Hindlimb muscle (tissue), 1 donor: ENCODE results near the gene IL2RA. TPM values are rescaled to one million over a fixed set of nuclear protein-coding genes. Genes with fewer than 3 reads are reported as not detected.
"Not testable (repeated sequence)": the region's sequence is repeated elsewhere in the genome, so short reads cannot be mapped to it uniquely, and the experiment has no call there.

Experiments
- DNase-seq: peaks from one replicate; pipeline ENCODE4 v3.0.0-alpha.2; 2013
- polyA plus RNA-seq: library from polyadenylated mRNA; unstranded; fragments of 120-200 nt; gene quantifications from one replicate; pipeline ENCODE4 v1.2.1, GENCODE V29; 2013; ENCODE audit not compliant: insufficient read length

Gene IL2RA
- polyA plus RNA-seq, 1 donor, result not detected

GRCh38 chr10:5977471-5978229 lies 84.5 kb downstream of the IL2RA start, which contains the start of gene IL15RA:
IL15RA (minus strand) TSS chr10:5977543; CDS start chr10:5977492, 51 bp downstream.
- peak; percentile 57 for DNase-seq

GRCh38 chr10:5976512-5977470 lies 85.4 kb downstream of the IL2RA start:
- DNase-seq, result peak; percentile 53

GRCh38 chr10:5975641-5976473 lies 86.3 kb downstream of the IL2RA start:
- no peak for DNase-seq

- DNase-seq, result no peak
Observed at GRCh38 chr10:5973069-5973468, 89.1 kb downstream of the IL2RA start.

- DNase-seq, result no peak
Observed at GRCh38 chr10:5971886-5972285, 90.3 kb downstream of the IL2RA start.

- no peak for DNase-seq
Observed at GRCh38 chr10:5971315-5971832, 90.8 kb downstream of the IL2RA start.

GRCh38 chr10:5970527-5970926 lies 91.6 kb downstream of the IL2RA start:
- DNase-seq, result no peak

- no peak for DNase-seq
Observed at GRCh38 chr10:5970066-5970465, 92.1 kb downstream of the IL2RA start.

GRCh38 chr10:5968681-5969453 lies 93.3 kb downstream of the IL2RA start:
- no peak for DNase-seq

- no peak for DNase-seq
Observed at GRCh38 chr10:5968037-5968680, 94.0 kb downstream of the IL2RA start.

- DNase-seq, result no peak
Observed at GRCh38 chr10:5965266-5965665, 96.9 kb downstream of the IL2RA start.

- DNase-seq, result no peak
Observed at GRCh38 chr10:5964736-5965135, 97.4 kb downstream of the IL2RA start.

GRCh38 chr10:5963591-5963990 lies 98.6 kb downstream of the IL2RA start:
- DNase-seq, result no peak

- DNase-seq, result no peak
Observed at GRCh38 chr10:5963071-5963470, 99.1 kb downstream of the IL2RA start.

GRCh38 chr10:5962358-5962940 lies 99.7 kb downstream of the IL2RA start:
- DNase-seq, result not testable (repeated sequence)

- DNase-seq, result no peak
Observed at GRCh38 chr10:5961405-5962100, 100.6 kb downstream of the IL2RA start.

- not testable (repeated sequence) for DNase-seq
Observed at GRCh38 chr10:5960973-5961275, 101.2 kb downstream of the IL2RA start.
